ENCODE data around the gene CA10. TPM values are rescaled to one million over a fixed set of nuclear protein-coding genes. Genes with fewer than 3 reads are reported as not detected.

Gene CA10
- polyA plus RNA-seq, 1 donor (not counting 4 experiments of a cell fraction or from before 2014, with no cell fraction given): 2.9 TPM

GRCh38 chr17:51954232-51954765, 204.2 kb downstream of the CA10 start:
- no peak overlapping the region for H3K27ac ChIP-seq (ENCODE audit: control insufficient read depth, insufficient read depth, low read length)
- no peak overlapping the region for H3K4me3 ChIP-seq (ENCODE audit: control insufficient read depth in 2 of 3, extremely low read depth in 1 of 3, insufficient read depth in 2 of 3, low read depth in 1 of 3, low read length in 3 of 3)
- H3K79me2 ChIP-seq (ENCODE audit: control insufficient read depth, insufficient read depth, low read length): no peaks in the 10 kb centered on the region
- no peak for TF ChIP-seq EZH2 (IDR thresholded peaks at IDR 0.05; ENCODE audit: low read length)
- TF ChIP-seq CTCF (optimal IDR thresholded peaks at IDR 0.05 in 1 of 3, IDR thresholded peaks at IDR 0.05 in 1 of 3, conservative IDR thresholded peaks at IDR 0.05 in 1 of 3; ENCODE audit: extremely low read depth in 1 of 3, insufficient read depth in 2 of 3, low read length in 3 of 3): no peak
- FAIRE-seq (no peak), DNase-seq (ENCODE audit: low read depth, low spot score) (no peak)
- H3K4me1 ChIP-seq (ENCODE audit: control insufficient read depth, extremely low read depth, insufficient read depth, low read length): no peaks in the 10 kb centered on the region
- no peaks in the 10 kb centered on the region for H3K27me3 ChIP-seq (ENCODE audit: control insufficient read depth, extremely low read depth, insufficient read depth, low read length)
- dilution Hi-C loops (cut with MboI; ENCODE audit: extremely low pct_ligation_motif_present, low sequenced_read_pairs): no loop called here
- H3K36me3 ChIP-seq (ENCODE audit: control insufficient read depth in 2 of 2, extremely low read depth in 1 of 2, insufficient read depth in 2 of 2, low read length in 2 of 2): no peaks in the 10 kb centered on the region
- no peaks in the 10 kb centered on the region for H4K20me1 ChIP-seq (ENCODE audit: control insufficient read depth, extremely low read depth, insufficient read depth, low read length)
- H3K9me1 ChIP-seq (ENCODE audit: control insufficient read depth, extremely low read depth, insufficient read depth, low read length): no peaks in the 10 kb centered on the region
- no peaks in the 10 kb centered on the region for H3K9me3 ChIP-seq (ENCODE audit: control insufficient read depth, low read depth, low read length)
- no peak overlapping the region for H3K4me2 ChIP-seq (ENCODE audit: control insufficient read depth, extremely low read depth, insufficient read depth, low read depth, low read length)
- no peak overlapping the region for H3K9ac ChIP-seq (ENCODE audit: control insufficient read depth, extremely low read depth, insufficient read depth, low read length)
- H2AFZ ChIP-seq (ENCODE audit: control insufficient read depth, low read length): no peak overlapping the region

- no peak for FAIRE-seq
- H3K27ac ChIP-seq (ENCODE audit: control insufficient read depth, insufficient read depth, low read length): no peak overlapping the region
- dilution Hi-C loops (cut with MboI; ENCODE audit: extremely low pct_ligation_motif_present, low sequenced_read_pairs): no loop called here
- no peak overlapping the region for H3K9ac ChIP-seq (ENCODE audit: control insufficient read depth, extremely low read depth, insufficient read depth, low read length)
- no peaks in the 10 kb centered on the region for H3K4me1 ChIP-seq (ENCODE audit: control insufficient read depth, extremely low read depth, insufficient read depth, low read length)
- H3K27me3 ChIP-seq (ENCODE audit: control insufficient read depth, extremely low read depth, insufficient read depth, low read length): no peaks in the 10 kb centered on the region
- H3K9me3 ChIP-seq (ENCODE audit: control insufficient read depth, low read depth, low read length): no peaks in the 10 kb centered on the region
- H3K9me1 ChIP-seq (ENCODE audit: control insufficient read depth, extremely low read depth, insufficient read depth, low read length): no peaks in the 10 kb centered on the region
- no peak overlapping the region for H3K4me3 ChIP-seq (ENCODE audit: control insufficient read depth in 2 of 3, extremely low read depth in 1 of 3, insufficient read depth in 2 of 3, low read depth in 1 of 3, low read length in 3 of 3)
- no peaks in the 10 kb centered on the region for H3K36me3 ChIP-seq (ENCODE audit: control insufficient read depth in 2 of 2, extremely low read depth in 1 of 2, insufficient read depth in 2 of 2, low read length in 2 of 2)
- no peaks in the 10 kb centered on the region for H3K79me2 ChIP-seq (ENCODE audit: control insufficient read depth, insufficient read depth, low read length)
- no peak overlapping the region for H3K4me2 ChIP-seq (ENCODE audit: control insufficient read depth, extremely low read depth, insufficient read depth, low read depth, low read length)
- no peak overlapping the region for H2AFZ ChIP-seq (ENCODE audit: control insufficient read depth, low read length)
- no peak for DNase-seq (ENCODE audit: low read depth, low spot score)
- H4K20me1 ChIP-seq (ENCODE audit: control insufficient read depth, extremely low read depth, insufficient read depth, low read length): no peaks in the 10 kb centered on the region
- no peak for TF ChIP-seq CTCF (optimal IDR thresholded peaks at IDR 0.05 in 1 of 3, IDR thresholded peaks at IDR 0.05 in 1 of 3, conservative IDR thresholded peaks at IDR 0.05 in 1 of 3; ENCODE audit: extremely low read depth in 1 of 3, insufficient read depth in 2 of 3, low read length in 3 of 3)
- TF ChIP-seq EZH2 (IDR thresholded peaks at IDR 0.05; ENCODE audit: low read length): no peak
Measured at GRCh38 chr17:51951741-51952140, 206.8 kb downstream of the CA10 start.

All from keratinocyte (primary cell).